ENCODE measurements around the gene MMP25.

Gene MMP25

GRCh38 chr16:3017344-3017743, 29.0 kb upstream of the MMP25 start:
- DNase-seq: no peak

GRCh38 chr16:3017794-3018506, 28.4 kb upstream of the MMP25 start, which contains the start of gene CLDN6:
Gene CLDN6 (minus strand): TSS chr16:3018183. CDS start chr16:3016021, 2,162 bp downstream.
- DNase-seq: no peak

- no peak for DNase-seq
These were observed 26.6 kb upstream of the MMP25 start for GRCh38 chr16:3019594-3020246.

GRCh38 chr16:3020247-3020603, 26.1 kb upstream of the MMP25 start, which contains the start of gene TNFRSF12A:
Gene TNFRSF12A (plus strand): TSS chr16:3020368. CDS start chr16:3020398, 30 bp downstream.
- DNase-seq: peak in 1 of 2 donors; percentile 33

- DNase-seq: peak in 1 of 2 donors; percentile 24
These were observed 25.5 kb upstream of the MMP25 start for GRCh38 chr16:3020604-3021448.

- no peak for DNase-seq
These were observed 24.7 kb upstream of the MMP25 start for GRCh38 chr16:3021449-3022207.

GRCh38 chr16:3022208-3022683, 24.1 kb upstream of the MMP25 start:
- no peak for DNase-seq

GRCh38 chr16:3022684-3023414, 23.5 kb upstream of the MMP25 start:
- no peak for DNase-seq

- DNase-seq: no peak
These were observed 23.0 kb upstream of the MMP25 start for GRCh38 chr16:3023415-3023668.

GRCh38 chr16:3023669-3024478, 22.5 kb upstream of the MMP25 start, which contains the start of the genes HCFC1R1 and THOC6:
Gene HCFC1R1 (minus strand): TSS chr16:3023942. CDS start chr16:3023941, 1 bp downstream.
Gene THOC6 (plus strand): TSS chr16:3024035. CDS start chr16:3024327, 292 bp downstream.
- peak; percentile 90 to 94 for DNase-seq

GRCh38 chr16:3025032-3026002, 21.0 kb upstream of the MMP25 start:
- no peak for DNase-seq

GRCh38 chr16:3026003-3026378, 20.4 kb upstream of the MMP25 start:
- no peak for DNase-seq

- DNase-seq: no peak
These were observed 19.5 kb upstream of the MMP25 start for GRCh38 chr16:3026609-3027488.

- DNase-seq: no peak
These were observed 18.9 kb upstream of the MMP25 start for GRCh38 chr16:3027489-3027795.

GRCh38 chr16:3027983-3028715, 18.2 kb upstream of the MMP25 start:
- peak; percentile 17 to 47 for DNase-seq

GRCh38 chr16:3028716-3029319, 17.5 kb upstream of the MMP25 start:
- no peak for DNase-seq

GRCh38 chr16:3029491-3030221, 16.7 kb upstream of the MMP25 start:
- no peak for DNase-seq

All from hippocampal formation (tissue), 2 donors.